NCI-H446 (cell line): Measurements from ENCODE around the gene AIFM3.

Experiments
- DNase-seq, 2 experiments: peaks; one replicate each; lab custom pipeline; 2025; lab: John Stamatoyannopoulos, UW

Gene AIFM3

DNA sequence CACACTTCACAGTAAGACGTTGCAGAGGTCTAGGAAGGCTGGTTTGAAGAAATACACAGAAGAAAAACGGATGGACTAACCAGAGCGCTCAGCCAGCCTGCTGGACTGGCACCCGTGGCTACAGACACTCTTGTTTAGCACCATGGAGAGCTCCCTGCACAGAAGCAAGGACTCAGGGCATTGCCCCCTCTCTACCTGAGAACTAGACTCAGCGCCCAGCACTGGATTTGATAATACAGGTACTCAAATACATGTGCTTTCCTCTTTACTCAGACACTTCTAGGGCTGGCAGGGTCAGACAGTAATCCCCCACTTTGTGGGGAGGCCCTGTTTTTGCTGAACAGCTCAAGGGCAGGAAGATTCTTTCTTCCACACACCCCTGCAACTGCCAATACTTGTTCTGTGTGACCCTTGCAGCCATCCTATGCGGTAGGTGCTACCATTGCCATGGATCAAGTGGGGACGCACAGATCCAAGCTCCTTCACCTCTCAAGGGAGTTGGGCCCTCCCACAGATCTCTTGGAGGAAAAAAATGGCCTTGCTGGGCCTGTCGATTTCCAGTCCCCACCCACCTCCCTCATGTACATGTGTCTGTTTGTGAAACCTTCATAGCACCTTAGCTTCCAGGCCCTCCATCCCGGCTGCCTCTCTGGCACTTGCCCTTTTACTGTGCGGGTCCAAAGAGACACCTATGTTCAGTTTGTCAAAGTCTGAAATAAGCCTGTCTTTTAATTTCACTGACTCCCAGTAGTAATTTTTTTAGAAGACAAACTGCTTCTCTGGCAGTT, 42.8 kb downstream of the AIFM3 start:
- DNase-seq: no peak

DNA sequence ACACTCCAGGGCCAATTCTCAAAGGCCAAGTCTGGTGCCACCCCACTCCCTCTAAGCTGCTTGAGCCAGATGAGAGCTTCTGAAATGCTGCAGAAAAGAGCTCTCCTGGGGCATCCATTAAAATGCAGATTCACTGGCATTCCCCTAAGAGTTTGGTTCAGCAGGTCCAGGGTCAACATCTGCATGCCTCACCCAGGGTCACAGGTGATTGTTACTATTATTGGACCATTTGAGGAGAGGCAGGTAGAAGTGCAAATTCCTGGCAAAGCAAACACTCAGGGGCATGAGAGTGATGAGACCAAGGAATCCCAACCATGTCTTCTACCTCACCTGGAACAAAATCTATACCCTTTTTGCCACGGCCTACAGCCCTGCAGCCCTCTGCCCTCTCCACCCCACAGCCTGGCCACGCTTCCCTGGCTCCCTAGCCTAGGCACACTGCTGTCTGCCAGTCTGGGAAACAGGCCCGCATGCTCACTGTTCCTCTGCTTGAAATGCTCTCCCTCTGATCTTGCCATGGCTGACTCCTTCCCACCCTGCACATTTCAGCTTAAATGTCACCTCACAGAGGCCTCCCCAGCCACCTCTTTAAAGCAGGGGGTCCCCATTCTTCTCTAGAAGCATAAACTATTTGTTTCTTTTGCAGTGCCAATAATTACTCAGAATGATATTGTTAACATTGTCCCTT, 43.5 kb downstream of the AIFM3 start:
- no peak for DNase-seq

DNA sequence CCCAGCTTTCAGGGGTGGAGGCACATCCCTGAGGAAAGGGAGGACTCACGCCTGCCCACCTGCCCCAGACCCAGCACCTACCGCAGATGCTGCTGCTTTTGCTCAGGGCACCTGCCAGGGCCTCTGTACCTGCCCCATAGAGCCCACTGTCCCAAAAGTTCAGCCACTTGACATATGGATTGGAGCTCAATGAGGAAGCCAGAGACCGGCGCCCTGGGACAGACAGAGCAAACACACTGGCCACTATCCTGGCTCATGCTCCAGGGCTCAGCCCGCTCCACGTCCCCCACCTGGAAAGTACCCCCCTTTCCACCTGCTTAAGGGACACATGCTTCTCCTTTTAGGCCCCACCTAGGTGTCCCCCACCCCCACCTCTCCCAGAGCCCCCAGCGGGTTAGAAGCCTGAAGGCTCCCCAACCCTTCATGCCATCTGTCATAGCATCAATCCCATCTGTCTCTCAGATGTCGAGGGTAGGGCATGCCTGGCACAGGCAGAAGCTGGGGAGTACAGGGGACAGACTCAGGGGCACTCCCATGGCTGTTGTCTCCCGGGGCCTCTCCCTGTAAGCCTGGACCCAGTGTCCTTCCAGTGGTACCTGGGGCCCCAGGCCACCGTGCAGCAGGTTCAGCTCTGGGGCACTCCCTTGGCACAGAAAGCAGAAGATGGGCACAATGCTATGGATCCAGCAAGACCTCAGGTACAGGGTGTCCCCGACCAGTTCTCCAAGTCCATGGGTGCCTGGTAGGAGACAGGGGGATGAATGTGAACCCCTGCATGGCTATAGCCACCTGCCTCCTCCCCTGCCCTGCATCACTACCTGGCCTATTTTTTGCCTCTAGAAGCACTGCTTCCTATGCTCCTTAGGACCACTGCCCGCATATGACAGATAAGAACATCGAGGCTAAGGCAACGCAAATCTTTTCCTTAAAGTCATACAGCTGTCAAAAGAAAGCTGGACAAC, 45.7 kb downstream of the AIFM3 start:
- DNase-seq: peak in 1 of 2 experiments; percentile 51

GRCh38 chr22:21013657-21014201, 46.7 kb downstream of the AIFM3 start:
- no peak for DNase-seq

DNA sequence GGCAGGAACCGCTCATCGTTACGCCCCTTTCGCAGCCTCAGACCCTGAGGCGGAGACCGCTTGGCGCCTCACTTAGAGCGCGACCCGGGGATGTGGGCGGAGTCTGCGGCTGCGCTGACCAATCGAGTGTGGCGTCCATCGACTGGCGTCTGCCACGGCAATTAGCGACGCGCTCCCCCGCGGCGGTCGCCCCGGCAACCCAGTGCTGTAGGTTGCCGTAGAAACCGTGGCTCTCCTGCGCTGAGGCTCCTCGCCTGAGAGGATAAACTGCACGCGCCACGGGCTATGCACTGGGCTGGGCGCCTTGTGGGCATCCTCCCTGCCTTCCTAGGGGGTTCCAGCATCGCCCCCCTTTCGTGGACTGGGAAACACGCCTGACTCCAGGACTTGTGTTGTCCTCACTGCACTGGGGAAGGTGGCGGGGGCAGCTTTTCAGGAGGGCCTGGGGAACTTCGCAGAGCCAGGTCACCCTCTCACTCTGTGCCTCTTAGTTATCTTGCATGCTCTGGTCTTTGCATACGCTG, 47.2 kb downstream of the AIFM3 start:
- DNase-seq: peak; percentile 99

- peak; percentile 28 to 85 for DNase-seq
Measured at GRCh38 chr22:21014726-21015465, 47.8 kb downstream of the AIFM3 start, which contains the start of gene P2RX6. Gene P2RX6, plus strand, starts transcription at chr22:21015165. Its CDS starts 10 bp downstream, at chr22:21015175.

GRCh38 chr22:21015466-21016006, 48.5 kb downstream of the AIFM3 start:
- no peak for DNase-seq

- no peak for DNase-seq
Measured at GRCh38 chr22:21016644-21017420, 49.8 kb downstream of the AIFM3 start.

GRCh38 chr22:21018314-21018713, 51.3 kb downstream of the AIFM3 start:
- DNase-seq: no peak

DNA sequence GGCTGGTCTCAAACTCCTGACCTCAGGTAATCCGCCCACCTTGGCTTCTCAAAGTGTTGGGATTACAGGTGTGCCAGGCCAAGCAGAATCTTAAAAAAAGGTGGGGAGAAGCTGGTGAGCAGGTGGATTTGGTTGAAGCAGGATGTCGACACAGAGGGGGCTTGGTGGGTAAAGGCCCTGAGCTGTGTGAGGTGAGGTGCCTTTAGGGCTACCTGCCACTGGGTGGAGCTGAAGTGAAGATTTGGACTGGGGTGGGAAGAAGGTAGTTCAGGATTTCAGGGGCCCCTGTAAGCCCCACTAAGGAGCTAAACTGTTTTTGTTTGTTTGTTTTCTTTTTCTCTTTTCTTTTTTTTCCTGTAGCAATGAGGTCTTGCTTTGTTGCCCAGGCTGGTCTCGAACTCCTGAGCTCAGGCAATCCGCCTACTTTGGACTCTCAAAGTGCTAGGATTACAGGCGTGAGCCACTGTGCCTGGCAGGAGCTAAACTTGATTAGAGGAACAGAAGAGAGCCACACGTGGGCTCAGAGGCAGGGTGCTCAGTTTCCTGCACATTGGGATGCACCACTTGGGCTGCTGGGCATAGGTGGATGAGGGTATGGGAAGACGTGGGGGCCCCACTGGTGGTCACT, 53.9 kb downstream of the AIFM3 start:
- DNase-seq: no peak

DNA sequence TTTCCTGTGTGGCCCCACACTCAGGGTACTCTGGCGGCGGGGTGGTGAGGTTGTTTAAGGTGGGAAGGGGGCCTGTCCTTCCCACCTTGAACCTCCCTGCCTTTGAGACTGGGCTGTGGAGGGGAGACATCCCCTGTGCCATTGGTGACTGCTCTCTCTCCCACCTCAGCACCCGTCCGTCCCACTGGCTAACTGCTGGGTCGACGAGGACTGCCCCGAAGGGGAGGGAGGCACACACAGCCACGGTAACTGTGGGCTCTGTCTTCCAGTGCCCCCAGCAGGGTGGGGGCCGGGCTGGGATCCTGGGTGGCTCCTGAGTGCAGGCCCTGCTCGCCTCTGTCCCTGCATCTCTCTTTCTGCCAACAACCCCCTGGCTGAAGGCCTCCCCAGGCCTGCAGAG, 55.5 kb downstream of the AIFM3 start:
- no peak for DNase-seq

- DNase-seq: no peak
Measured at GRCh38 chr22:21022955-21023614, 56.0 kb downstream of the AIFM3 start.

DNA sequence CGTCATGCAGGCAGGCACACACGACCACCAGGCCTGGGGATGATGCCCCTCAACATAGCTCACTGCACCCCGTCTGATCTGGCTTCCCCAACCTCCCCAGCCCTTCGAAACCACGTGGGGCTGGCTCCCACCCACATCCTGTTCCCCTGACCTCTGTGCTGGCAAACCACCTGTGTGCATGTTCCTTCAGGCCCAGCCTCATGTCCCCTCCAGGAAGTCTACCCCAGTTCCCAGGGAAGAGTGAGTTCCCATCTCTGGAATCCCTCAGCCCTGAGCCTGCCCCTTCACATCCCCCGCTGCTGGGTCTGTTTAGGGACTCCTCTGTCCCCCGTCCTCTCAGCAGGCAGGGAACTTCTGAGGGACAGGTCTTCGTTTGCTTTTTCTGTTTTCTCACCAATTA, 58.2 kb downstream of the AIFM3 start:
- no peak for DNase-seq

- DNase-seq: no peak
Measured at GRCh38 chr22:21025763-21026755, 59.0 kb downstream of the AIFM3 start.

DNA sequence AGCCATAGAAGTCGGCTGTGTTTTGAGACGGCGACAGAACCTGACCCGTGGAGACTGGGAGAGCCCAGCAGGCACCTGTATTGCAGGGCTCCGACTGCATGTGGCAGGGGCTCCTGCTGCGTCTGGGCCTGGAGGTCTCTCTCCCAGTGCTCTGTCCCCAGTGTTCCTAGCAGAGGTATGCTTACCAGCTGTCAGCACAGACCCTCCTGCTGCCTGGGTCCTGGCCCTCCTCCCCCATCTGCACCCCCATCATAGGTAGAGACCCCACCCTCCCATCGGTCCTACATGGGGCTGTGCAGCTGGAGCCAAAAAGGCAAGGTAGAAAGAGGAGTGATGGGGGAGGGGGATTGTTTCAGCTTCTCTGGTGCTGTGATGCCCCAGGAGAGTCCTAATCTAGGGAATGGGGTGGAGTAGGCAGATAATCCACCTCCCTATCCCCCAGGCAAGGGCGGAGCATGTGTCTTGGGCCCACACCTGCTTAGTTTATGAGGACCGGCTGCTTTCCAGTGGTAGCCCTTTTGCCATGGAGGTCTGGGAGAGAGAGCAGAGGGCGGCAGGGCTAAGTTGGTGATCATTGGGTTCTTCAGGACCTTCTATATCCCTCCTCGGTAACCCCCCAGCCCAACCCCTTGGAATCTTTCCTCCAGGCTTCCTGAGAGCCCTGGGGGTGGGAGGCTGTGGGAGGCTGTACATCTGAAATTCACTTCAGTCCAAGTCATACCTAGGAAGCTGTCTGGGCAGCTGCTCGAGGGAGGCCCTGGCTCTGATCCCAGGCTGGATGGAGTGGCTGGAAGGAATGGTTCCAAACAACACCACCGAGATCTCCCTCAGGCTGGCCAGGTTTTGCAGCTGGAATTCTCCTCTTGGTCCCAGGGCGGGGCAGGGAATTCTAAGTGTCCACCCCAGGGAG, 60.0 kb downstream of the AIFM3 start:
- peak in 1 of 2 experiments; percentile 64 for DNase-seq
